Measurements from ENCODE around the gene FMNL3.

DNA sequence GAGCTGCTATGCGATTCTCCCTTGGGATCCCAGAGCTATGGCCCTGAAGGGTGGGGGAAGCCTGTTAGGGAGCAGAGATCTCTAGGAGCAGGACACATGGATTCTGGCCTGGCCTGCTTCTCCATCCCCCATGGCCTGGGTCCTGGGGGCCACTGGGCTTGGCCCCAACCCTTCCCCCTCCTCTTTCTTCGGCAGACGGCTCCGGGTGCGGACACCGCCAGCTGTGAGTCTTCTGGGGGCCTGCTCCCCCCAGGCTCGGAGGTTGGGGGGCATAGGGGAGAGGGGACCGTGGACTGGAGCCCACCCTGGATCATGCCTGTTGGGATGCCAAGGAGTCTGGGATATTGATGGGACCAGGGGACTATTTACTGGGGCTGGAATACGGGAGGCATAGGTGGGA is 74.8 kb downstream of the FMNL3 start:
- TF ChIP-seq, protein P1, sequence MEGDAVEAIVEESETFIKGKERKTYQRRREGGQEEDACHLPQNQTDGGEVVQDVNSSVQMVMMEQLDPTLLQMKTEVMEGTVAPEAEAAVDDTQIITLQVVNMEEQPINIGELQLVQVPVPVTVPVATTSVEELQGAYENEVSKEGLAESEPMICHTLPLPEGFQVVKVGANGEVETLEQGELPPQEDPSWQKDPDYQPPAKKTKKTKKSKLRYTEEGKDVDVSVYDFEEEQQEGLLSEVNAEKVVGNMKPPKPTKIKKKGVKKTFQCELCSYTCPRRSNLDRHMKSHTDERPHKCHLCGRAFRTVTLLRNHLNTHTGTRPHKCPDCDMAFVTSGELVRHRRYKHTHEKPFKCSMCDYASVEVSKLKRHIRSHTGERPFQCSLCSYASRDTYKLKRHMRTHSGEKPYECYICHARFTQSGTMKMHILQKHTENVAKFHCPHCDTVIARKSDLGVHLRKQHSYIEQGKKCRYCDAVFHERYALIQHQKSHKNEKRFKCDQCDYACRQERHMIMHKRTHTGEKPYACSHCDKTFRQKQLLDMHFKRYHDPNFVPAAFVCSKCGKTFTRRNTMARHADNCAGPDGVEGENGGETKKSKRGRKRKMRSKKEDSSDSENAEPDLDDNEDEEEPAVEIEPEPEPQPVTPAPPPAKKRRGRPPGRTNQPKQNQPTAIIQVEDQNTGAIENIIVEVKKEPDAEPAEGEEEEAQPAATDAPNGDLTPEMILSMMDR (IDR thresholded peaks at IDR 0.05; ENCODE audit: low read depth, low read length, missing input control) = no peak
- TF ChIP-seq, protein P2, sequence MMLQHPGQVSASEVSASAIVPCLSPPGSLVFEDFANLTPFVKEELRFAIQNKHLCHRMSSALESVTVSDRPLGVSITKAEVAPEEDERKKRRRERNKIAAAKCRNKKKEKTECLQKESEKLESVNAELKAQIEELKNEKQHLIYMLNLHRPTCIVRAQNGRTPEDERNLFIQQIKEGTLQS (IDR thresholded peaks at IDR 0.05) = no peak
- no peak for TF ChIP-seq TAF1 (conservative IDR thresholded peaks at IDR 0.05)
- TF ChIP-seq RAD21 (IDR thresholded peaks at IDR 0.05) = no peak
- TF ChIP-seq YY1 (IDR thresholded peaks at IDR 0.05) = no peak
- TF ChIP-seq, protein P3, sequence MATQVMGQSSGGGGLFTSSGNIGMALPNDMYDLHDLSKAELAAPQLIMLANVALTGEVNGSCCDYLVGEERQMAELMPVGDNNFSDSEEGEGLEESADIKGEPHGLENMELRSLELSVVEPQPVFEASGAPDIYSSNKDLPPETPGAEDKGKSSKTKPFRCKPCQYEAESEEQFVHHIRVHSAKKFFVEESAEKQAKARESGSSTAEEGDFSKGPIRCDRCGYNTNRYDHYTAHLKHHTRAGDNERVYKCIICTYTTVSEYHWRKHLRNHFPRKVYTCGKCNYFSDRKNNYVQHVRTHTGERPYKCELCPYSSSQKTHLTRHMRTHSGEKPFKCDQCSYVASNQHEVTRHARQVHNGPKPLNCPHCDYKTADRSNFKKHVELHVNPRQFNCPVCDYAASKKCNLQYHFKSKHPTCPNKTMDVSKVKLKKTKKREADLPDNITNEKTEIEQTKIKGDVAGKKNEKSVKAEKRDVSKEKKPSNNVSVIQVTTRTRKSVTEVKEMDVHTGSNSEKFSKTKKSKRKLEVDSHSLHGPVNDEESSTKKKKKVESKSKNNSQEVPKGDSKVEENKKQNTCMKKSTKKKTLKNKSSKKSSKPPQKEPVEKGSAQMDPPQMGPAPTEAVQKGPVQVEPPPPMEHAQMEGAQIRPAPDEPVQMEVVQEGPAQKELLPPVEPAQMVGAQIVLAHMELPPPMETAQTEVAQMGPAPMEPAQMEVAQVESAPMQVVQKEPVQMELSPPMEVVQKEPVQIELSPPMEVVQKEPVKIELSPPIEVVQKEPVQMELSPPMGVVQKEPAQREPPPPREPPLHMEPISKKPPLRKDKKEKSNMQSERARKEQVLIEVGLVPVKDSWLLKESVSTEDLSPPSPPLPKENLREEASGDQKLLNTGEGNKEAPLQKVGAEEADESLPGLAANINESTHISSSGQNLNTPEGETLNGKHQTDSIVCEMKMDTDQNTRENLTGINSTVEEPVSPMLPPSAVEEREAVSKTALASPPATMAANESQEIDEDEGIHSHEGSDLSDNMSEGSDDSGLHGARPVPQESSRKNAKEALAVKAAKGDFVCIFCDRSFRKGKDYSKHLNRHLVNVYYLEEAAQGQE (IDR thresholded peaks at IDR 0.05) = no peak
- no peak for TF ChIP-seq EGR1 (IDR thresholded peaks at IDR 0.05; ENCODE audit: low read depth in 2 of 2)
- TF ChIP-seq FOXA1 (IDR thresholded peaks at IDR 0.05) = no peak
- TF ChIP-seq GABPA (IDR thresholded peaks at IDR 0.05 in 1 of 2, conservative IDR thresholded peaks at IDR 0.05 in 1 of 2) = no peak
- TF ChIP-seq, protein P4, sequence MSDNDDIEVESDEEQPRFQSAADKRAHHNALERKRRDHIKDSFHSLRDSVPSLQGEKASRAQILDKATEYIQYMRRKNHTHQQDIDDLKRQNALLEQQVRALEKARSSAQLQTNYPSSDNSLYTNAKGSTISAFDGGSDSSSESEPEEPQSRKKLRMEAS (IDR thresholded peaks at IDR 0.05) = no peak
- no peak for TF ChIP-seq SP1 (IDR thresholded peaks at IDR 0.05)
- TF ChIP-seq RXRA (IDR thresholded peaks at IDR 0.05) = no peak
- TF ChIP-seq, protein P5, sequence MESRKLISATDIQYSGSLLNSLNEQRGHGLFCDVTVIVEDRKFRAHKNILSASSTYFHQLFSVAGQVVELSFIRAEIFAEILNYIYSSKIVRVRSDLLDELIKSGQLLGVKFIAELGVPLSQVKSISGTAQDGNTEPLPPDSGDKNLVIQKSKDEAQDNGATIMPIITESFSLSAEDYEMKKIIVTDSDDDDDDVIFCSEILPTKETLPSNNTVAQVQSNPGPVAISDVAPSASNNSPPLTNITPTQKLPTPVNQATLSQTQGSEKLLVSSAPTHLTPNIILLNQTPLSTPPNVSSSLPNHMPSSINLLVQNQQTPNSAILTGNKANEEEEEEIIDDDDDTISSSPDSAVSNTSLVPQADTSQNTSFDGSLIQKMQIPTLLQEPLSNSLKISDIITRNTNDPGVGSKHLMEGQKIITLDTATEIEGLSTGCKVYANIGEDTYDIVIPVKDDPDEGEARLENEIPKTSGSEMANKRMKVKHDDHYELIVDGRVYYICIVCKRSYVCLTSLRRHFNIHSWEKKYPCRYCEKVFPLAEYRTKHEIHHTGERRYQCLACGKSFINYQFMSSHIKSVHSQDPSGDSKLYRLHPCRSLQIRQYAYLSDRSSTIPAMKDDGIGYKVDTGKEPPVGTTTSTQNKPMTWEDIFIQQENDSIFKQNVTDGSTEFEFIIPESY (IDR thresholded peaks at IDR 0.05) = no peak

Data from liver (tissue), 3 donors.